ENCODE data around the gene FRAT1. TPM values are rescaled to one million over a fixed set of nuclear protein-coding genes. Genes with fewer than 3 reads are reported as not detected.

The FRAT1 gene
- total and polyA plus RNA-seq, 2 of the 13 experiments (the other 11 are each of a cell fraction or from before 2014, with no cell fraction given): 1.7 to 2.3 TPM

DNA sequence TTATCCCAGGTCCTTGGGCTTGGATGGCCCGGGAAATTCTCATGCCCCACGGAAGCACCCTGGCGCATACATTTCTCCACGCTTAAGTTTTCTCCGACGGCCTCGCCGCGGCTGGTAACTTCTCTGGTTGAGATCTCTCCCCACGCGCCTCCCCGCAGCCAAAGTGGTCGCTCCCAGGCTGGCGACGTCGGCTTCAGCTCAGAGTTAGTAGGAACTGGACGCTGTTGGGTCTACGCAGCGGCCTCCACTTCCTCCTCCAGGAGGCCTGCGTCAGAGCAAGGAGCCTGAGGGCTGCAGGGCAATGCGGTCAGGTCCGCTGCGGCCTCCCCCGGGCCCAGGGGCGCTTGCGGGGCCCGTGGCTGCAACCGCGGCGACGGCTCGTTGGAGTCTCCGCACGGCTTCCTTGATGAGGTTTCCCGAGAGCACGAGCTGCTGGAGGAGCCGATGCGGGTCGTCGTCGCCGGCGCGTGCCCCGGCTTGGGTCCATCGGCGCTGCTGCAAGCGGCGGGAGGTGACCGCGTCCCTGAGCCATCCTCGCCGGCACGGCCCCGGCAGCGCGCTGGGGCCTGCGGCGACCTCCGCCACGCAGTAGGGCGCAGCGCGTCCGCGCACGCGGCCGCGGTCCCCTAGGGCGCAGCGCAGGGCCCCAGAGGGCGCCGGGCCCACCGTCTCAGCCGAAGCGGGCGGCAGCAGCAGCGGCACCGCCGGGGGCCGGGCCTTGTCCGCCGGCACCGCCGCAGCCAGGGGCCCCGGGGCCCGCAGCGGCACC lies 14.7 kb downstream of the FRAT1 start (continued):
- TF ChIP-seq, protein P1, sequence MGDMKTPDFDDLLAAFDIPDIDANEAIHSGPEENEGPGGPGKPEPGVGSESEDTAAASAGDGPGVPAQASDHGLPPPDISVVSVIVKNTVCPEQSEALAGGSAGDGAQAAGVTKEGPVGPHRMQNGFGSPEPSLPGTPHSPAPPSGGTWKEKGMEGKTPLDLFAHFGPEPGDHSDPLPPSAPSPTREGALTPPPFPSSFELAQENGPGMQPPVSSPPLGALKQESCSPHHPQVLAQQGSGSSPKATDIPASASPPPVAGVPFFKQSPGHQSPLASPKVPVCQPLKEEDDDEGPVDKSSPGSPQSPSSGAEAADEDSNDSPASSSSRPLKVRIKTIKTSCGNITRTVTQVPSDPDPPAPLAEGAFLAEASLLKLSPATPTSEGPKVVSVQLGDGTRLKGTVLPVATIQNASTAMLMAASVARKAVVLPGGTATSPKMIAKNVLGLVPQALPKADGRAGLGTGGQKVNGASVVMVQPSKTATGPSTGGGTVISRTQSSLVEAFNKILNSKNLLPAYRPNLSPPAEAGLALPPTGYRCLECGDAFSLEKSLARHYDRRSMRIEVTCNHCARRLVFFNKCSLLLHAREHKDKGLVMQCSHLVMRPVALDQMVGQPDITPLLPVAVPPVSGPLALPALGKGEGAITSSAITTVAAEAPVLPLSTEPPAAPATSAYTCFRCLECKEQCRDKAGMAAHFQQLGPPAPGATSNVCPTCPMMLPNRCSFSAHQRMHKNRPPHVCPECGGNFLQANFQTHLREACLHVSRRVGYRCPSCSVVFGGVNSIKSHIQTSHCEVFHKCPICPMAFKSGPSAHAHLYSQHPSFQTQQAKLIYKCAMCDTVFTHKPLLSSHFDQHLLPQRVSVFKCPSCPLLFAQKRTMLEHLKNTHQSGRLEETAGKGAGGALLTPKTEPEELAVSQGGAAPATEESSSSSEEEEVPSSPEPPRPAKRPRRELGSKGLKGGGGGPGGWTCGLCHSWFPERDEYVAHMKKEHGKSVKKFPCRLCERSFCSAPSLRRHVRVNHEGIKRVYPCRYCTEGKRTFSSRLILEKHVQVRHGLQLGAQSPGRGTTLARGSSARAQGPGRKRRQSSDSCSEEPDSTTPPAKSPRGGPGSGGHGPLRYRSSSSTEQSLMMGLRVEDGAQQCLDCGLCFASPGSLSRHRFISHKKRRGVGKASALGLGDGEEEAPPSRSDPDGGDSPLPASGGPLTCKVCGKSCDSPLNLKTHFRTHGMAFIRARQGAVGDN (CRISPR knock-in tag; IDR thresholded peaks at IDR 0.05): peak; percentile 59
- TF ChIP-seq, protein P2, sequence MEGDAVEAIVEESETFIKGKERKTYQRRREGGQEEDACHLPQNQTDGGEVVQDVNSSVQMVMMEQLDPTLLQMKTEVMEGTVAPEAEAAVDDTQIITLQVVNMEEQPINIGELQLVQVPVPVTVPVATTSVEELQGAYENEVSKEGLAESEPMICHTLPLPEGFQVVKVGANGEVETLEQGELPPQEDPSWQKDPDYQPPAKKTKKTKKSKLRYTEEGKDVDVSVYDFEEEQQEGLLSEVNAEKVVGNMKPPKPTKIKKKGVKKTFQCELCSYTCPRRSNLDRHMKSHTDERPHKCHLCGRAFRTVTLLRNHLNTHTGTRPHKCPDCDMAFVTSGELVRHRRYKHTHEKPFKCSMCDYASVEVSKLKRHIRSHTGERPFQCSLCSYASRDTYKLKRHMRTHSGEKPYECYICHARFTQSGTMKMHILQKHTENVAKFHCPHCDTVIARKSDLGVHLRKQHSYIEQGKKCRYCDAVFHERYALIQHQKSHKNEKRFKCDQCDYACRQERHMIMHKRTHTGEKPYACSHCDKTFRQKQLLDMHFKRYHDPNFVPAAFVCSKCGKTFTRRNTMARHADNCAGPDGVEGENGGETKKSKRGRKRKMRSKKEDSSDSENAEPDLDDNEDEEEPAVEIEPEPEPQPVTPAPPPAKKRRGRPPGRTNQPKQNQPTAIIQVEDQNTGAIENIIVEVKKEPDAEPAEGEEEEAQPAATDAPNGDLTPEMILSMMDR (CRISPR knock-in tag; IDR thresholded peaks at IDR 0.05): no peak
- TF ChIP-seq ZNF549 (CRISPR knock-in tag; IDR thresholded peaks at IDR 0.05) (no peak), ZBTB34 (CRISPR knock-in tag; IDR thresholded peaks at IDR 0.05) (no peak), ZNF703 (CRISPR knock-in tag; IDR thresholded peaks at IDR 0.05; ENCODE audit: borderline replicate concordance) (no peak), ZBTB38 (CRISPR knock-in tag; IDR thresholded peaks at IDR 0.05) (peak; percentile 51; the same call in 1 of the 2 replicates), ZBTB49 (CRISPR knock-in tag; IDR thresholded peaks at IDR 0.05; ENCODE audit: borderline replicate concordance) (no peak), GLMP (CRISPR knock-in tag; IDR thresholded peaks at IDR 0.05; ENCODE audit: borderline replicate concordance) (no peak), ZNF883 (CRISPR knock-in tag; IDR thresholded peaks at IDR 0.05; ENCODE audit: not compliant biosample characterization) (no peak), EP300 (IDR thresholded peaks at IDR 0.05; ENCODE audit: low read depth in 2 of 2, low read length in 2 of 2) (no peak), EP300 (CRISPR knock-in tag; IDR thresholded peaks at IDR 0.05; ENCODE audit: borderline replicate concordance) (no peak), ZNF530 (CRISPR knock-in tag; IDR thresholded peaks at IDR 0.05; ENCODE audit: low read depth) (no peak), NR3C1 (CRISPR knock-in tag; IDR thresholded peaks at IDR 0.05) (no peak)
- TF ChIP-seq, protein P3, sequence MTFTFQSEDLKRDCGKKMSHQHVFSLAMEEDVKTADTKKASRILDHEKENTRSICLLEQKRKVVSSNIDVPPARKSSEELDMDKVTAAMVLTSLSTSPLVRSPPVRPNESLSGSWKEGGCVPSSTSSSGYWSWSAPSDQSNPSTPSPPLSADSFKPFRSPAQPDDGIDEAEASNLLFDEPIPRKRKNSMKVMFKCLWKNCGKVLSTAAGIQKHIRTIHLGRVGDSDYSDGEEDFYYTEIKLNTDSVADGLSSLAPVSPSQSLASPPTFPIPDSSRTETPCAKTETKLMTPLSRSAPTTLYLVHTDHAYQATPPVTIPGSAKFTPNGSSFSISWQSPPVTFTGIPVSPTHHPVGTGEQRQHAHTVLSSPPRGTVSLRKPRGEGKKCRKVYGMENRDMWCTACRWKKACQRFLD (CRISPR knock-in tag; IDR thresholded peaks at IDR 0.05; ENCODE audit: borderline replicate concordance): no peak

Data from HepG2 (cell line).